ENCODE results near the gene SETBP1.

SETBP1 gene

DNA sequence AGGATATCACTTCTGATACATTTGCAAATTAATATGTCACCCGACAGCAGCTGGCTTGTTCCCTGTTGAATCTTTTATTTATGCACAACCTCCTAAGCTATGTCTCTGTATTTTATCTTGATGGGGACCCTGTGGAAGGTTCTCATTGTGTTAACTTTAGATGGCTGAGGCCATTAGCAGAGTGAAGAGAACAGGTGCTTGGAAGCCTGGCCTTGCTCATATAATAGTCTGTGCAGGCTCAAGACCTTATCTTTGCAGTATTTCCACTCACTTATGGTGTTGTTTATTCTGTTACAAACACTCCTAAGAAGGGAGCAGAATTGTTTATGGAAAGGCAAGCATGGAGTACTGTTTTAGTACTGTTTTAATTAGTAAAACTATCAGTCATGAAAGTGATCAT lies 107.6 kb downstream of the SETBP1 start:
- Histone ChIP-seq H3K4me3 (ENCODE audit: low read length) (no peak overlapping the region), H3K4me1 (ENCODE audit: insufficient read depth, low read length) (no peaks in the 10 kb centered on the region; the same call in 1 of the 2 replicates), H3K36me3 (ENCODE audit: insufficient read depth, low read depth, low read length) (no peaks in the 10 kb centered on the region), H3K9ac (ENCODE audit: low read depth, low read length) (no peak overlapping the region), H3K27ac (ENCODE audit: low read length) (no peak overlapping the region), H3K27me3 (ENCODE audit: insufficient read depth, low read length) (no peaks in the 10 kb centered on the region), H3K9me3 (ENCODE audit: insufficient read depth, low read depth, low read length) (no peaks in the 10 kb centered on the region)

DNA sequence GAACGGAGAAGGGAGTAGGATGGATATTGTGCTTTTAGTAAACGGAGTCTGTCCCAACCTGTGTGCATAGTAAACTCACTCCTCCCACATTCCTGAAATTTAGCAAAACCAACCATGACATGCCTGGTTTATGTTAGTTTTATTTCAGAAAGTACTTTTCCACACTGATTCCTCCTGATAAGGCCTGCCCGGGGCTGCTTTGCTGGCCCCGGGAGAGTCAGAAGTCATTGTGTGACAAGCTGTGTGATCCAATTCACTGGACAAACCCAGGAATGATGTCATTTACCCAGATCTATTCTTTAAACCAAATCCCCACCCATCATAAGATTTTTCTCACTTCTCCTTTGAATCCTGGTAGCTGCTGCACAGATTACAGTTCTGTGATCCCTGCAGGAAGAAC lies 109.0 kb downstream of the SETBP1 start:
- H3K9ac ChIP-seq (ENCODE audit: low read depth, low read length) = 0 out of 2 replicates have a peak overlapping the region, but pooled peaks have one; percentile 19
- no peak overlapping the region for H3K4me3 ChIP-seq (ENCODE audit: low read length)
- H3K4me1 ChIP-seq (ENCODE audit: insufficient read depth, low read length) = no peaks in the 10 kb centered on the region; the same call in 1 of the 2 replicates
- H3K36me3 ChIP-seq (ENCODE audit: insufficient read depth, low read depth, low read length) = no peaks in the 10 kb centered on the region
- H3K27me3 ChIP-seq (ENCODE audit: insufficient read depth, low read length) = no peaks in the 10 kb centered on the region
- H3K27ac ChIP-seq (ENCODE audit: low read length) = no peak overlapping the region
- no peaks in the 10 kb centered on the region for H3K9me3 ChIP-seq (ENCODE audit: insufficient read depth, low read depth, low read length)

DNA sequence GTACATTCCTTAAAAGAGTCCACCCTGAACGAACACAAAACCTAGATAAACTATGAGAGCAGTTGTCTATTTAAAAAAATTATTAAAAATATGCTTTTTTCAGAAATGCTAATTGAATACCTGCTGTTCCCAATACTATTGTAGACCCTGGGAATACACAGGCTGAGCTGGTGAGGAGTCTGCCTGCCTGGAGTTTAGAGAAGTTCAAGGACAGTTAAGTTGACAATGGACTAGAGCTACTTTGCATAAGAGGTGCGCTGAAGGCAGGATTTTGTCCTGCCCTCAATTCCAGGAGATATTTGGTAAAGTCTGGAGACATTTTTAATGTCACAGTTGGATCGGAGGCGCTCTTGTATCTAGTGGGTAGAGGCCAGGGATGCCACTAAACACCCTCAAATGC lies 110.2 kb downstream of the SETBP1 start:
- no peak overlapping the region for H3K4me3 ChIP-seq (ENCODE audit: low read length)
- H3K9me3 ChIP-seq (ENCODE audit: insufficient read depth, low read depth, low read length) = no peaks in the 10 kb centered on the region
- H3K4me1 ChIP-seq (ENCODE audit: insufficient read depth, low read length) = no peaks in the 10 kb centered on the region; the same call in 1 of the 2 replicates
- H3K27me3 ChIP-seq (ENCODE audit: insufficient read depth, low read length) = no peaks in the 10 kb centered on the region
- no peak overlapping the region for H3K9ac ChIP-seq (ENCODE audit: low read depth, low read length)
- no peak overlapping the region for H3K27ac ChIP-seq (ENCODE audit: low read length)
- H3K36me3 ChIP-seq (ENCODE audit: insufficient read depth, low read depth, low read length) = no peaks in the 10 kb centered on the region

DNA sequence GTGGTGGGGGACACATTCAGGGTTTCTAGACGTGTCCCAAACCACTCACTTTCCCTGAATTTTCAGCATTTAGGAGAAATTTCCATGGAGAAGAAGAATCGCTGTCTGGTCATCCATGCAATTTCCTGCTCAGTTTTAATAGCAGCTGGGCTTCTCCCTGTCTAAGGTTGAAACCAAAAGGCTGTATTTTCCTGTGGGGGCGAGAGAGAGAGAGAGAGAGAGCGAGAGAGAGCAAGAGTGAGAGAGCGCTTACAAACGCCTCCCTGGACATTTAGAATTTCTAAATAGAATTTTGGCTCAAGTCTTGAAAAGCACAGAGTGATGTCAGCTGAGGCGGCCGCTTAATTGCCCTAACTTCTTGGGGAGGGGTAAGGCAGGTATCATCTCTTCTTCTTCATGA lies 110.8 kb downstream of the SETBP1 start:
- no peaks in the 10 kb centered on the region for H3K9me3 ChIP-seq (ENCODE audit: insufficient read depth, low read depth, low read length)
- H3K27me3 ChIP-seq (ENCODE audit: insufficient read depth, low read length) = no peaks in the 10 kb centered on the region
- H3K4me1 ChIP-seq (ENCODE audit: insufficient read depth, low read length) = no peaks in the 10 kb centered on the region; the same call in 1 of the 2 replicates
- H3K4me3 ChIP-seq (ENCODE audit: low read length) = no peak overlapping the region
- H3K9ac ChIP-seq (ENCODE audit: low read depth, low read length) = no peak overlapping the region
- no peaks in the 10 kb centered on the region for H3K36me3 ChIP-seq (ENCODE audit: insufficient read depth, low read depth, low read length)
- H3K27ac ChIP-seq (ENCODE audit: low read length) = no peak overlapping the region

DNA sequence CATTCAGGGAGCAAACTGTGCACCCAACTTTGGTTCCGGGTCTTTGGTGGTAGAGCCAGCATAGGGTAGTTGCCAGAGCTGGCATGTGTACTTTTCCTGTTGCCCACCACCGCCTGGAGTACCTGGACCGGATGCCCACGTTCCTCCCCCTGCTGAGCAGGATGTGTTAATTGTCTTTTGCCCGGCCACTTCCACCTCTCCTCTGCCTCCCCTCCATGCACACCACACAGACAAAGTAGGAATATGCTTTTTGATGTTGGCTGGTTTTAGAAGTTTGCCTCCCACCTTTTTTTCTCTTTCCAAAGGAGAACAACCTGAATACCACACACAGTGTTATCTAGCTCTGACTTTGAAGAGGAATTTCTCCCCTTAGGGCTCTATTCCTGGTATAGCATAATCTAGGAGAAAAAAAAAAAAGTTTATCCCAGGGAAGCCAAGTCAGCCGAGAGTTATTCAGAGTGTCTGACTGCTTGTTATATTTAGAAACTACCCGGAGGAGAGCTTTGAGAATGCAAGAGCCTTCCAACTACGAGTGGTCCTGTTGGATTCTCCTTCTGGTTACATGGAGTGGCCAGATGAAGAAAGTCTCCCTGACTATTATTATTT lies 111.9 kb downstream of the SETBP1 start:
- H3K36me3 ChIP-seq (ENCODE audit: insufficient read depth, low read depth, low read length) = no peaks in the 10 kb centered on the region
- H3K27me3 ChIP-seq (ENCODE audit: insufficient read depth, low read length) = no peaks in the 10 kb centered on the region
- no peak overlapping the region for H3K9ac ChIP-seq (ENCODE audit: low read depth, low read length)
- no peaks in the 10 kb centered on the region; the same call in 1 of the 2 replicates for H3K4me1 ChIP-seq (ENCODE audit: insufficient read depth, low read length)
- H3K4me3 ChIP-seq (ENCODE audit: low read length) = no peak overlapping the region
- no peaks in the 10 kb centered on the region for H3K9me3 ChIP-seq (ENCODE audit: insufficient read depth, low read depth, low read length)
- no peak overlapping the region for H3K27ac ChIP-seq (ENCODE audit: low read length)

DNA sequence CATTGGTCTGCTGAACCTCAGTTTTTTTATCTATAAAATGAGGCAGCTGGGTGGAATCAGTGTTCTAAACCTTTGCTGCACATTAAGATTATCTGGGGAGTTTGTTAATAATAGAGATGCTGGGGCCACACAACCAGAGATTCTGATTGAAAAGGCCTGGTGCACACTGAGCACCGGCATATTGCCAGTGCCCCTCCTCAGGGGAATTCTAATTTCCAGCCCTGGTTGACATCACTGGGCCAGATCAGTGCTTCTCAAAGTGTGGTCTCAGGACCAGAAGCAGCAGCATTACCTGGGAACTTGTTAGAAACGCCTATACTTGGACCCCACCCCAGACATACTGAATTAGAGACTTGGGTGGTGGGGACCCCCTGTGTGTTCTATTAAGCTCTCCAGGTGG lies 112.5 kb downstream of the SETBP1 start:
- Histone ChIP-seq H3K27ac (ENCODE audit: low read length) (no peak overlapping the region), H3K27me3 (ENCODE audit: insufficient read depth, low read length) (no peaks in the 10 kb centered on the region), H3K4me1 (ENCODE audit: insufficient read depth, low read length) (no peaks in the 10 kb centered on the region; the same call in 1 of the 2 replicates), H3K36me3 (ENCODE audit: insufficient read depth, low read depth, low read length) (no peaks in the 10 kb centered on the region), H3K9me3 (ENCODE audit: insufficient read depth, low read depth, low read length) (no peaks in the 10 kb centered on the region), H3K4me3 (ENCODE audit: low read length) (no peak overlapping the region), H3K9ac (ENCODE audit: low read depth, low read length) (no peak overlapping the region)

DNA sequence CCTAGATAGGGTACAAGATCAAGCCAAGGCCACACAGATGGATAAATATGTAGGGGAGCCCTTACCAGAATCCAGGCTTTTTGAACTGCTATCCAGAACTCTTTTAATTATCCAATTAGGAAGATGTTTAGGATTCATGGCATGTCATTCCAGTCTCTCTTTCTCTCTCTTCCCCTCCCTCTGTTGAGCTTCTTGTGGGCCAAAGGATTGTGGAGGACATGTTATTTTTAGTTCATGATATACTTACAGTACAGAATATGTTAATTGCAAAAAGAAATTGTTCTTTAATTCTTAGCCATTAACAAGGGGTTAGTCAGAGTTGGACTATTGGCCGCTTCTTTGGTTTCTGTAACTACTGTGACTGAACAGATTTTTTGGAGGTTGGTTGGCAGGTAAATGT lies 113.0 kb downstream of the SETBP1 start:
- H3K9me3 ChIP-seq (ENCODE audit: insufficient read depth, low read depth, low read length) = no peaks in the 10 kb centered on the region
- H3K36me3 ChIP-seq (ENCODE audit: insufficient read depth, low read depth, low read length) = no peaks in the 10 kb centered on the region
- no peaks in the 10 kb centered on the region for H3K27me3 ChIP-seq (ENCODE audit: insufficient read depth, low read length)
- no peak overlapping the region for H3K4me3 ChIP-seq (ENCODE audit: low read length)
- H3K27ac ChIP-seq (ENCODE audit: low read length) = no peak overlapping the region
- no peak overlapping the region for H3K9ac ChIP-seq (ENCODE audit: low read depth, low read length)
- no peaks in the 10 kb centered on the region; the same call in 1 of the 2 replicates for H3K4me1 ChIP-seq (ENCODE audit: insufficient read depth, low read length)

DNA sequence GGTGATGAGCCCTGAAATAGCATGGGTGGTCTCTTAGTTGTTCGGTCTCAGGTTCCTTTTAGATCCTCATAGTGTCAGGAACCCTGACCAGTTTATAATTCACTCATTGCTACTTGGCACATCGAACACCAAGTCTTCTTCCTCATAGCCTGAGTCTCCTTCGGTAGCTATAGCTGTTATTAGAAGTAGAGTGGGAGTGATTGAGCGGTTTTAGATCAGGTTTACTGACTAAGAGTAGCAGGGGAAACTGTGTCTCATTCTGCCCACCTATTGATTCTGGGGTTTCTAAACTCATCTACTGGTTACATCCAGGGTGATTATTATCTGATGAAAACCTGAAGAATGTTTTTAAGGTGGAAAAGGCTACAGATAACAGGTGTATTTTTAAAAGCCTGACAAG lies 114.6 kb downstream of the SETBP1 start:
- no peak overlapping the region for H3K27ac ChIP-seq (ENCODE audit: low read length)

DNA sequence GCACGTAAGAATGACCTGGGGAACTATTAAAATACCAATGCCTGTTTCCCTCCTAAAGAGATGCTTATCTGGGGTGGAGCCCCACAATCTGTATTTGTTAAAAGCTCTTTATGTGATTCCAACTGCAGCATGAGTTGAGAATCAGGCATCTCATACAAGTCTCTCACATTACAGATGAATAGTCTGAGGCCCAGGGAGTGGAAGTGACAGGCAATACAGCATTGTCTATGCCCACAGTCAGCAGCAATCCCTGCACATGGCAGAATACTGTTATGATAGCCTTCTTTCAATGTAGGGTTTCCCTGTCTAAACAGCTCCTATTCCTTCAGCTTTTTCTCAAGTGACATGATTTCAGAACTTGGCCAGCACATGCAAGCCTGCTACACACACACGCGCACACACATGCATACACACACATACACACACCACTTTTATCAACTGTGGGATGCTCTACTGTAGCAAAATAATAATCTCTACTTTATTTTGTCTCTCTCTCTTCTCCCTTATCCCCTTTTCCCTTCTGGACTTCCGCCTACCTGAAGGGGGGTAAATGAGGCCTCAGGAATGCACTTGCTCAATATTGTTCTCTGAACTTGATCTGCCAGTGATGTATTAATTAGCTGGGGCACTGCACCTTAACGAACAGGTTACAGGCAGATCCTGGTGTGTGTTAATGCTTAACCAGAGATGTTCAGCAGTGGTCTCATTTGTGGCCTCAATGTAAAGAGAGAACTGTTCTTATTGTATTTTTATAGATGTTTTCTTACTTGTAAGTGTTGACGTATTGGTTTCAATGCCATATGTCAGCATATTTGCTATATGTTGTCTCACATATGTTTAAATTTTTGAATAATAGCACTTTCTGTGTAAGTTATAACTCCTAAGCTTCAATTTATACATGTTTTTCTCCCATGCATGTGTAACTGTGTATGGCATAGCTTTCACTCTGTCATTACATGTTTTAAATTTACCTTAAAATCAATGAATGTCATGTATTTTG lies 116.0 kb downstream of the SETBP1 start:
- Histone ChIP-seq H3K36me3 (ENCODE audit: insufficient read depth, low read depth, low read length) (no peaks in the 10 kb centered on the region), H3K4me3 (ENCODE audit: low read length) (no peak overlapping the region), H3K9ac (ENCODE audit: low read depth, low read length) (no peak overlapping the region), H3K27ac (ENCODE audit: low read length) (no peak overlapping the region), H3K27me3 (ENCODE audit: insufficient read depth, low read length) (no peaks in the 10 kb centered on the region), H3K4me1 (ENCODE audit: insufficient read depth, low read length) (no peaks in the 10 kb centered on the region), H3K9me3 (ENCODE audit: insufficient read depth, low read depth, low read length) (no peaks in the 10 kb centered on the region)

More for the DNA sequence above, 114.6 kb downstream of the SETBP1 start:
- Histone ChIP-seq H3K4me1 (ENCODE audit: insufficient read depth, low read length) (no peaks in the 10 kb centered on the region), H3K9ac (ENCODE audit: low read depth, low read length) (no peak overlapping the region), H3K27me3 (ENCODE audit: insufficient read depth, low read length) (no peaks in the 10 kb centered on the region), H3K36me3 (ENCODE audit: insufficient read depth, low read depth, low read length) (no peaks in the 10 kb centered on the region), H3K4me3 (ENCODE audit: low read length) (no peak overlapping the region), H3K9me3 (ENCODE audit: insufficient read depth, low read depth, low read length) (no peaks in the 10 kb centered on the region)

DNA sequence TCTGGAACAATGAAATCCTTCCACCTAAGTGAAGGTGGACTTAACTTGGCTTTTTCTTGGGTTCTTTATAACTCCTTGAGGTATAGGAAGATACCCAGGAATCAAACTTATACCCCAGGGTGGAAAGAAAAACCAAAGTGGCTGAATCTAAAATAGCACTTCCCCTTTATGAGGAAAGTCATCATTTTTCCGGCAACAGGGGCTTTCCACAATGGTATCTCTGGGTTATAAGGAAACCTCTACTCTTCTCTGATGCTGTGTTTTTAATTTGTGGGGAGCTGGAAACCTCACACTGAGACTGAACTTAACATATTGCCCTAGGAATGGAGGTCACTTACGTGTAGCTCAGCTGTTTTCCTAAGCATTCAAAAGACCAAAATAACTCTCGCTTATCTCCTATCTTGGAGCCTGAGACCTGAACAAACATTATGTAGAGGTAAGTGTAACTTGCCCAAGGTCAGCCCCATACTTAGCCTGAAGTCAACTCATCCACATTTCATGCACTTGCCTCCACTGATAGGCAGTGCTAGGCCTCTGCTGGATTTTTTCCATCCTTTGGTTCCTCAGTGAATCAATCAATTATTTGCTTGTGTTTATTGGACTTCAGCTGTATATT lies 117.9 kb downstream of the SETBP1 start:
- Histone ChIP-seq H3K4me3 (ENCODE audit: low read length) (no peak overlapping the region), H3K27ac (ENCODE audit: low read length) (no peak overlapping the region), H3K4me1 (ENCODE audit: insufficient read depth, low read length) (peaks cover 13% of the 10 kb centered on the region), H3K27me3 (ENCODE audit: insufficient read depth, low read length) (no peaks in the 10 kb centered on the region), H3K9ac (ENCODE audit: low read depth, low read length) (no peak overlapping the region), H3K36me3 (ENCODE audit: insufficient read depth, low read depth, low read length) (no peaks in the 10 kb centered on the region), H3K9me3 (ENCODE audit: insufficient read depth, low read depth, low read length) (no peaks in the 10 kb centered on the region)

DNA sequence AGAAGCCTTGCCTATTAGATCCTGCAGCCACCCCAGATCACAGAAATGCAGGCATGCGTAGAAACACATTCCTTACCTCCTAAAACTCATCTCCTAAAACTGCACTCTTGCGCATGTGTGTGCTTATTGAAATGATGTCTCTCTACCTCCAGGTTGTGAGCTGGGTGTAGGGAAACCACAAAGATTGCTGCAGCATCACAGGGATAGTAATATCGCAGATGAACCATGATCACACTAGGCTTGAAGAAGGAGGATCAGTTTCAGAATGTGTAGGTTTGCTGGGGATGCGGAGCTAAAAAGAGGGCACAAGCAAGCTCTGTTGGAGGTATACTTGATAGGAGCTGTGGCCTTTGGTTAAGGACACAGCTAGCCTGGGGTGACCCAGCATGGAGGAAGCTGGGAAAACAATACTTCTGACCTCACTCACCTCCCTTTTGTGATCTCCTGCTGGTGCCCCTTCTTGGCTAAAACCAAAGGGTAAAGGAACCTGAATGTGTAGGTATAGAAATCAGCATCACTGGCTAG lies 118.8 kb downstream of the SETBP1 start:
- Histone ChIP-seq H3K4me1 (ENCODE audit: insufficient read depth, low read length) (peaks cover 13% of the 10 kb centered on the region), H3K4me3 (ENCODE audit: low read length) (no peak overlapping the region), H3K9me3 (ENCODE audit: insufficient read depth, low read depth, low read length) (no peaks in the 10 kb centered on the region), H3K36me3 (ENCODE audit: insufficient read depth, low read depth, low read length) (no peaks in the 10 kb centered on the region), H3K27ac (ENCODE audit: low read length) (no peak overlapping the region), H3K9ac (ENCODE audit: low read depth, low read length) (no peak overlapping the region), H3K27me3 (ENCODE audit: insufficient read depth, low read length) (no peaks in the 10 kb centered on the region)
